ENCODE measurements around the gene CFP.

CFP gene

DNA sequence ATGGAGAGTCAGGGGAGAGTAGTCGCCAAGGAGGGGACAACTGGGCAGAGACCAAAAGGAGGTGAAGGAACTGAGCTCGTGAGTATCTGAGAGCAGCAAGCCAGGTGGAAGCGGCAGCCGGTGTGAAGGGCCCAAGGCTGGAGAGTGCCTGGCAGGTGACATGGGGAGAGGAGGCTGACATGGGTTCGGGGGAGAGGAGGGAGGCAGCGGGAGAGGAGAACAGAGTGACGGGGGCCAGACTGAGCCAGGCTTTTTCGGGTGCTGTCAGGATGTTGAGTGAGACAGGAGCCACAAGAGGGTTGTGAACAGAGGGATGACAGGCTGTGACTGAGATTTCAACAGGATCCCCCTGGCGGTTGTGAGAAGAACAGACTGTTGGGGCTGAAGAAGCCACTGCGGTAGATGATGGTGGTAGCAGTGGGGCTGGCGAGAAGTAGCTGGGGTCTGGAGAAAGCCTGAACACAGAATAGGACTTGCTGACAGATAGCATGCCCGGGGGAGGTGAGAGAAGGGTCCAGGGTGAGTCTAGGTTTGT, 14.9 kb upstream of the CFP start:
- TF ChIP-seq TAF1 (IDR thresholded peaks at IDR 0.05; ENCODE audit: low read depth, low read length): no peak
- no peak for TF ChIP-seq PAX5 (IDR thresholded peaks at IDR 0.05; ENCODE audit: insufficient read depth, low read length, severe bottlenecking)
- no peak for TF ChIP-seq POLR2AphosphoS5 (IDR thresholded peaks at IDR 0.05; ENCODE audit: low read depth, low read length)
- TF ChIP-seq POLR2A (IDR thresholded peaks at IDR 0.05; ENCODE audit: low read depth, low read length): no peak
- TF ChIP-seq POU2F2 (IDR thresholded peaks at IDR 0.05; ENCODE audit: low read depth, low read length): no peak
- TF ChIP-seq SPI1 (IDR thresholded peaks at IDR 0.05; ENCODE audit: low read depth, low read length): no peak
- FAIRE-seq (peak; percentile 5), DNase-seq (ENCODE audit: insufficient read length, low spot score) (no peak)

DNA sequence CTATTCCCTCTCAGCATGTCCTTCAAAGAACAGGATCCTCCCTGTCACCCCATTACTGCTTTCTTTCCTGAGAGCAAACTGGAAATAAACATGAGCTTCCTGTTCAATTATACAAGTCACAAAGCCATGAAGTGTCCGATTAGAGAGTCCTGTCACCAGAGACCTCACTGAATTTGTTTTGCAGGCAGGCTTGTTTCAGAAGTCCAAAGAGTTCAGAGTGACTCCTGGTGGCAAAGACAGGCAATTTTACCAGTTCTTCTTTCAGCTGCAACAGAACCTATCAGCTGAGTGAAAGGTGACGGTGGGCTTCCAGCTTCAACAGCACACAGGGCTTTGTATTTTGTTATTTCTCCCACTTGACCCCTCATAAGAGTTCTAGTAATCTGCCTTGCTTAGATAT, 14.2 kb upstream of the CFP start:
- TF ChIP-seq PAX5 (IDR thresholded peaks at IDR 0.05; ENCODE audit: insufficient read depth, low read length, severe bottlenecking): no peak
- TF ChIP-seq TAF1 (IDR thresholded peaks at IDR 0.05; ENCODE audit: low read depth, low read length): no peak
- TF ChIP-seq SPI1 (IDR thresholded peaks at IDR 0.05; ENCODE audit: low read depth, low read length): no peak
- TF ChIP-seq POU2F2 (IDR thresholded peaks at IDR 0.05; ENCODE audit: low read depth, low read length): no peak
- TF ChIP-seq POLR2AphosphoS5 (IDR thresholded peaks at IDR 0.05; ENCODE audit: low read depth, low read length): no peak
- no peak for TF ChIP-seq POLR2A (IDR thresholded peaks at IDR 0.05; ENCODE audit: low read depth, low read length)
- FAIRE-seq (no peak), DNase-seq (ENCODE audit: insufficient read length, low spot score) (no peak)

DNA sequence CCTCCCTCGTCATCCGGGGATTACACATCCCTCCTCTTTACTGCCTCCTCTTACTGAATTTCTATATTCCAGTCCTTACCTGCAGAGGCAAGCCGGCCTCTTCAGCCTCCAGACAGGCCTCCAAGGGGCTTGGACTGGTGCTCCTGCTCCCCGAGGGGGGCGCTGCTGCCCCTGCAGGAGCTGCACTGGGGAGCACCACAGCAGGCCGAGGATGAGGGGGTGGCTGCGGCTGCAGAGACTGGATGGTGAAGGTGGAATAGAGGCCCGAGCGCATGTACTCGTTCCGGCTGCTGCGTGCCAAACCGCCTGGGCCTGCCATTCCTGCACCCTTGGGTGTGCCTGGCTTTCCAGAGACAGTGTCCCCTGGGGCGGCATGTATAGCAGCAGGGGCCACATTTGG, 9.1 kb upstream of the CFP start:
- no peak for DNase-seq (ENCODE audit: insufficient read length, low spot score)
- no peak for FAIRE-seq
- TF ChIP-seq TAF1 (IDR thresholded peaks at IDR 0.05; ENCODE audit: low read depth, low read length) (no peak), POLR2A (IDR thresholded peaks at IDR 0.05; ENCODE audit: low read depth, low read length) (no peak), PAX5 (IDR thresholded peaks at IDR 0.05; ENCODE audit: insufficient read depth, low read length, severe bottlenecking) (no peak), POU2F2 (IDR thresholded peaks at IDR 0.05; ENCODE audit: low read depth, low read length) (no peak), POLR2AphosphoS5 (IDR thresholded peaks at IDR 0.05; ENCODE audit: low read depth, low read length) (no peak), SPI1 (IDR thresholded peaks at IDR 0.05; ENCODE audit: low read depth, low read length) (no peak)

DNA sequence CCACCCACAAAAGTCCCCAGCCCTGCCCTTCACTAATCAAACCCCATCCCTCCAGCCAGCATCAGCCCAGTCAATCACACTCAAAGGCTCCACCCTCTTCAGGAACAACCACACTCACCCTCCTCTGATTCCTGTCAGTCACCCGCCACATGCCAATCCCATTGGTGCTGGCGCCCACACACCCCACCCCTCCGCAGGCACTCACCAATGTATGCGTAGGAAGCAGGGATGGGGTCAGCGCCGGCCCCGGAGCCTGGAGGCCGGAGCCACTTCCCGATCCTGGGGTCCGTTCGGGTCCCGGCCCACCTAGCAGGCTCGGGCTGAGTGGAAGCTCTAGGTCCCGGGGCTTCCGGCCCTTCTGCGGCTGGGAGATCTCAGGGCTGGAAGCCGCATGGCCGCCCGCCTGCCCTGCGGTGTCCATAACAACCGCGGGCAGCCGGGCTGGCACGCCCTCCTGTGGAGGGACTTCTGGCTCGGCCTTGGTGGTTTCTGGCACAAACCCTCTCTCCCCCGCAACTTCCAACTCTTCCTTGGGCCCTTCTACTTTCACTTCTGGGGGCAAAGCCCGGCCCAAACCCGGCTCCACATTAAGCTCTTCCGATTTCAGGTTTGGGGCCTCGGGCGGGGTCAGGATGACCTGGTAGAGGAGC, 7.9 kb upstream of the CFP start:
- FAIRE-seq (peak; percentile 97), DNase-seq (ENCODE audit: insufficient read length, low spot score) (peak; percentile 69)

DNA sequence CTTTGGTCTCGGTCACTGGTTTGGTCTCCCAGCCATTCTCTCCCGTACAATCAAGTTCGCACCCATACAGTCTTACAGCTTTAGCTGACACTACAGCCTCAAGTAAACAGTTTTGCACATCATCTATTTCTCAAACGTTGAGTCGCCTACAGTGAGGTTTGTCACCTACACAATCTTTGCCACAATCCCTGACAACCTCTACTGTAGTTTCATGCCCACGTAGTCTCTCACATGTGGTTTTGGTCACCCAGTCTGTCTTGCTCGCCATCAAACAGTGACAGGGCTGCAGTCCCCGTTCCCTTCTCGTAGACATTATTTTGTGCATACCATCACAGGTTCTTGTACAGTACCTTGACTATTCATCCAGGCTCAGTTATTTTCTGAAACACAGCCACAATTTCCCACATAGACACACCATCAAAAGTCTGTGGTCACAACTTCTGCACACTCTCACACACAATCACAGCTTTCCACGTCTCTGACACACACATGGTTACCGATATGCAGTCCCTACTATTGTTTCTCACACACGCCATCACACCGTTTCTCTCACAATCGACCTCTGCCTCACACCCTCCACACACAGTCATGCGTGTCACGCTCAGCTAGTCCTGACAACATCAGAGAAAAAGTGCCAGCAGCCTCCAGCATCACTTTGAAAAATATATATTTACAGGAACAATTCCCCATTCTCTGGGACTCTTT, 5.3 kb upstream of the CFP start:
- FAIRE-seq: peak; percentile 76
- DNase-seq (ENCODE audit: insufficient read length, low spot score): no peak
- no peak for TF ChIP-seq POLR2AphosphoS5 (IDR thresholded peaks at IDR 0.05; ENCODE audit: low read depth, low read length)
- no peak for TF ChIP-seq PAX5 (IDR thresholded peaks at IDR 0.05; ENCODE audit: insufficient read depth, low read length, severe bottlenecking)

More for the DNA sequence above, 7.9 kb upstream of the CFP start:
- no peak for TF ChIP-seq POU2F2 (IDR thresholded peaks at IDR 0.05; ENCODE audit: low read depth, low read length)
- TF ChIP-seq TAF1 (IDR thresholded peaks at IDR 0.05; ENCODE audit: low read depth, low read length): no peak
- no peak for TF ChIP-seq PAX5 (IDR thresholded peaks at IDR 0.05; ENCODE audit: insufficient read depth, low read length, severe bottlenecking)
- no peak for TF ChIP-seq POLR2AphosphoS5 (IDR thresholded peaks at IDR 0.05; ENCODE audit: low read depth, low read length)
- TF ChIP-seq POLR2A (IDR thresholded peaks at IDR 0.05; ENCODE audit: low read depth, low read length): no peak
- no peak for TF ChIP-seq SPI1 (IDR thresholded peaks at IDR 0.05; ENCODE audit: low read depth, low read length)

DNA sequence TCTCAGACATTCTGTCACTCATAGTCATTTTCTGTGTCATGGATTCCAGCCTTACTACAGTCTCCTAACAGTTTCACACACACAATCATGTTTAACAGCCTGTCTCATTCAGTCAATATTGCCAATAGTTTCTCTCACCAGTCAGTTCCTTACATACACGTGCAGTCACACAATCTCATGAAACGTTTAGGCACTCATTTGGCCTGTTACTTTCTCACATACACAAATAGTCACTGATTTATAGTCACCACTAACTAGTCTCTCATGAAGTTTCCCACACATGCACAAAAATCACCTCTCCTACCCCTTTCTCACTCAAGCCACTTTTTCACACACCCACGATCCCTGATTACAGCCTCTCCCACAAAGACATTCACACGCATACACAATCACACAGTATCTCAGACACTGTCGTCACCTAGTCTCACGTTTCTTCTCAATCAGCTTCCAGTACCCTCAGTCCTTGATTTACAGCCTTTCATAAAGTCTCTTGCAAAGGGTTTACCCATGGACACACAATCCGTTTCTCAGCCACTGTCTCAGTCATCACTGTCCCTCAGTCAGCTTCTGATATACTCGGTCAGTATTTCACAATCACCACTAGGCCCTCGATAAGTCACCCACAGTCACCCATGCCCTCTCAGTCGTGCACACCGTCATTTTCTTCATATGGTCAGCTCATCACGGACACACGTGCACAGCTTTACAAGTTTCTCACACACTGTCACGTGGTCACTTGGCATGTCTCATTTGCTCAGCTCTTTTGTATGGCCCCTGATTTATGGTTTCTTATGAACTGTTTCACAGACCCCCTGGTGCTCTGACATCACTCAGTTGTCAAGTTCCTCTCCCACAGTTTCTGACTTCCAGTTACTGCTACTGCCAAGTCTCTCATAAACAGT, 4.2 kb upstream of the CFP start:
- FAIRE-seq: peak; percentile 87
- DNase-seq (ENCODE audit: insufficient read length, low spot score): no peak
- TF ChIP-seq PAX5 (IDR thresholded peaks at IDR 0.05; ENCODE audit: insufficient read depth, low read length, severe bottlenecking): no peak
- TF ChIP-seq TAF1 (IDR thresholded peaks at IDR 0.05; ENCODE audit: low read depth, low read length): no peak
- peak; percentile 11; the same call in 1 of the 2 replicates for TF ChIP-seq POLR2A (IDR thresholded peaks at IDR 0.05; ENCODE audit: low read depth, low read length)
- no peak for TF ChIP-seq SPI1 (IDR thresholded peaks at IDR 0.05; ENCODE audit: low read depth, low read length)
- no peak; the same call in 1 of the 2 replicates for TF ChIP-seq POLR2AphosphoS5 (IDR thresholded peaks at IDR 0.05; ENCODE audit: low read depth, low read length)
- TF ChIP-seq POU2F2 (IDR thresholded peaks at IDR 0.05; ENCODE audit: low read depth, low read length): no peak

DNA sequence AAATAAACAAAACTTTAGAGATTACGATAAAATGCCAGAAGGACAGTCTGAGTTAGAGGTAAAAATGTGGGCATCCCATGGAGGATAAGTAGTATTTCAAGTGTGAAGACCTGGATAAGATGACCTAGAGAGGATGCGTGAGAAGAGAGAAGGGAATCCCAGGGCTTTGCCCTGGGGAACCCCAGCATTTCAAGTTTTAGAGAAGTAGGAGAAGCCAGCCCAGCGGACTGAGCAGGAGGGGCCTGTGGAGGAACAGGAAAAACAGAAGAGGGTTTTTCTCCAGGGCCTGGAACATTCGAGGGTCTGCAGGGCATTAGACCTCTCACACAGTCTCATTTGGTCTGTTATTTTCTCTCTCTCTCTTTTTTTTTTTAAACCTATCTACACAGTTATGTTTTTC, 2.9 kb upstream of the CFP start:
- no peak for DNase-seq (ENCODE audit: insufficient read length, low spot score)
- TF ChIP-seq SPI1 (IDR thresholded peaks at IDR 0.05; ENCODE audit: low read depth, low read length) (peak; percentile 22), PAX5 (IDR thresholded peaks at IDR 0.05; ENCODE audit: insufficient read depth, low read length, severe bottlenecking) (no peak)
- FAIRE-seq: no peak

DNA sequence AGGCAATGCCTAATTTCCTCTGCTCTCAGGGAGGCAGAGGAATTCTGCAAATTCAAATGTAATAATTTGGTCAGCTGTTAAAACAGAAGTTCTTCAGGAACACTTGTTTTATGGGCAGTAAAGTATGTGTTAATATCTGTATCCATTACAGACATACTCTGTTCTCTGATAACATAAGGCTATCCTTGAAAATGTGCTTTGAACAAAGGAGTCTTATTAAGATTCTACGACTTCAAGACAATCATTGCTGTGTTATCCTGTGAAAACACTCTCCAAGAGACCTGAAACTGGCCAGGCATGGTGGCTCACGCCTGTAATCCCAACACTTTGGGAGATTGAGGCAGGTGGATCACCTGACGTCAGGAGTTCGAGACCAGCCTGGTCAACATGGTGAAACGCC, 1.9 kb upstream of the CFP start:
- FAIRE-seq: no peak
- no peak for DNase-seq (ENCODE audit: insufficient read length, low spot score)
- TF ChIP-seq POU2F2 (IDR thresholded peaks at IDR 0.05; ENCODE audit: low read depth, low read length): no peak

DNA sequence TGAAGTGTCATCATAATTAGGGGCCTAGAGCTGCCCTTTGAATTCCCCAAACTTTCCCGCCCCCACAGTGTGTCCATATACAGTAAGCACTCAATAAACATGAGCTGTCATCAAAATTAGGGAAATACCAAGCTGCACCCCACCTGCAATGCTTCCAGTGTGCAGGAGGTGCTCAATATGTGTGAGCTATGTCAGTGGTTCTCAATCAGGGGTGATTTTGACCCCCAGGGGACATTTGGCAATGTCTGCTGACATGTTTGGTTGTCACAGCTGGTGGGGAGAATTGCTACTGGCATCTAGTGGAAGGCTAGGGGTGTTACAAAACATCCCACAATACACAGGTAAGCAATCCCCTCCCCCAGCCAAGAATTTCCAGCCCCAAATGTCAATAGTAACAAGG, 748 bp downstream of the CFP start:
- FAIRE-seq (peak; percentile 97), DNase-seq (ENCODE audit: insufficient read length, low spot score) (no peak)
- no peak for TF ChIP-seq POLR2AphosphoS5 (IDR thresholded peaks at IDR 0.05; ENCODE audit: low read depth, low read length)
- TF ChIP-seq POLR2A (IDR thresholded peaks at IDR 0.05; ENCODE audit: low read depth, low read length): no peak; the same call in 1 of the 2 replicates
- TF ChIP-seq POU2F2 (IDR thresholded peaks at IDR 0.05; ENCODE audit: low read depth, low read length): no peak
- no peak for TF ChIP-seq TAF1 (IDR thresholded peaks at IDR 0.05; ENCODE audit: low read depth, low read length)

Measured in GM12891 (cell line).